K562 (cell line): ENCODE results near the gene CAPN2. TPM values are rescaled to one million over a fixed set of nuclear protein-coding genes. Genes with fewer than 3 reads are reported as not detected.

Experiments
- ATAC-seq: fragments of 200-7000 bp; cut with Tn5 transposase; 3 replicates; pipeline ENCODE4 v1.9.1; 2020; ENCODE audit warnings: moderate library complexity
- BruUV-seq: library from RNA; stranded (reverse); fragments of 400-500 nt; replicated peaks from 2 replicates; lab custom pipeline; 2021; lab: Mats Ljungman, UMichigan
- CTCF ChIA-PET: fragments of 300-600 bp; formaldehyde crosslinking; extraction: SDS; loops from one replicate; lab custom pipeline; 2021; ENCODE audit warnings: low intra/inter-chr PET ratio; lab: Yijun Ruan, JAX
- POLR2A ChIA-PET: fragments of 300-600, 350-650 bp; sonication (Branson Sonifier 250); formaldehyde crosslinking; extraction: SDS; loops from one replicate; lab custom pipeline; 2021; ENCODE audit warnings: antibody characterized with exemption, inconsistent platforms; lab: Yijun Ruan, JAX
- DNase-seq, 4 experiments: peaks; one replicate each; pipeline versions ENCODE4 v3.0.0 to v3.0.0-alpha.2; 2011 to 2018; ENCODE audit warnings: low spot score in 3 of 4, mixed read lengths in 3 of 4; ENCODE audit errors: extremely low read depth in 1 of 4
- FAIRE-seq: peaks from 2 replicates; lab custom pipeline; 2011; peaks lifted over from hg19 to GRCh38; lab: Jason Lieb, UNC
- H2AFZ ChIP-seq: 2 replicates; pipeline ENCODE4 v1.6.0; 2011; ENCODE audit warnings: low read depth, low read length, control low read depth, inconsistent platforms
- H3K27ac ChIP-seq: fragments of 200-600 bp; 3 replicates; pipeline ENCODE4 v1.8.0; 2011; ENCODE audit warnings: low read depth, mild to moderate bottlenecking, control low read depth, inconsistent platforms, low read length, moderate library complexity, mixed read lengths; ENCODE audit errors: extremely low read depth
- H3K27me3 ChIP-seq, 2 experiments: fragments of 300-600 bp in 1 of 2; 2 replicates in 1 of 2; 3 replicates in 1 of 2; pipeline versions ENCODE4 v1.6.0 to v1.8.0; 2011; ENCODE audit warnings: inconsistent platforms in 2 of 2, low read length in 2 of 2, mild to moderate bottlenecking in 1 of 2, mixed read lengths in 1 of 2, moderate library complexity in 1 of 2; ENCODE audit not compliant: control insufficient read depth in 2 of 2, insufficient read depth in 2 of 2
- H3K36me3 ChIP-seq: fragments of 300-600 bp; 3 replicates; pipeline ENCODE4 v1.8.0; 2011; ENCODE audit warnings: mild to moderate bottlenecking, low read length, inconsistent platforms; ENCODE audit not compliant: control insufficient read depth, insufficient read depth
- H3K4me1 ChIP-seq, 2 experiments: fragments of 200-600 bp in 1 of 2; replicated peaks in 1 of 2; 2 replicates in 1 of 2; 3 replicates in 1 of 2; pipeline versions ENCODE4 v1.5.1 to v1.8.0; 2011; ENCODE audit warnings: inconsistent platforms in 2 of 2, low read length in 2 of 2, mild to moderate bottlenecking in 1 of 2, mixed read lengths in 1 of 2, moderate library complexity in 1 of 2; ENCODE audit not compliant: control insufficient read depth in 2 of 2, insufficient read depth in 2 of 2
- H3K4me2 ChIP-seq: 2 replicates; pipeline ENCODE4 v1.6.1; 2011; ENCODE audit warnings: low read length, control low read depth, inconsistent platforms, mixed read lengths; ENCODE audit not compliant: insufficient read depth
- H3K4me3 ChIP-seq: fragments of 200-600 bp; sonication (generic), shearing (Covaris generic); 2 replicates; pipeline ENCODE4 v1.5.1; 2016; ENCODE audit warnings: control low read depth, inconsistent platforms
- H3K79me2 ChIP-seq: fragments of 200-600 bp; 3 replicates; pipeline ENCODE4 v1.8.0; 2011; ENCODE audit warnings: low read length, inconsistent platforms; ENCODE audit not compliant: control insufficient read depth, insufficient read depth
- H3K9ac ChIP-seq, 2 experiments: 2 replicates each; pipeline versions ENCODE4 v1.6.0 to v1.6.1; 2011; ENCODE audit warnings: low read depth in 2 of 2, low read length in 2 of 2, control low read depth in 1 of 2, inconsistent platforms in 1 of 2, mild to moderate bottlenecking in 1 of 2, mixed read lengths in 1 of 2; ENCODE audit not compliant: insufficient read depth in 1 of 2
- H3K9me1 ChIP-seq: one replicate; pipeline ENCODE4 v1.6.0; 2011; ENCODE audit warnings: inconsistent platforms, mild to moderate bottlenecking, low read length, moderate library complexity; ENCODE audit not compliant: control insufficient read depth, insufficient read depth
- H3K9me3 ChIP-seq: replicated peaks from 2 replicates; pipeline ENCODE4 v1.5.1; 2011; ENCODE audit warnings: low read depth, low read length, inconsistent platforms; ENCODE audit not compliant: control insufficient read depth, insufficient read depth
- H4K20me1 ChIP-seq: replicated peaks from 2 replicates; pipeline ENCODE4 v1.6.1; 2011; ENCODE audit warnings: low read length, inconsistent platforms, mixed read lengths; ENCODE audit not compliant: control insufficient read depth, insufficient read depth
- BCL6 ChIP-seq: fragments of 250-450 bp; sonication (Bioruptor Pico); IDR thresholded peaks from 2 replicates; pipeline ENCODE4 v1.4.0; 2020
- DIDO1 ChIP-seq: fragments of 450-650 bp; IDR thresholded peaks from 2 replicates; pipeline ENCODE4 v1.6.1; 2016; ENCODE audit warnings: low read depth, missing biosample characterization, missing genetic modification characterization
- E2F3 ChIP-seq: fragments of 250-450 bp; sonication (Bioruptor Pico); IDR thresholded peaks from 2 replicates; pipeline ENCODE4 v1.4.0; 2020; ENCODE audit warnings: mild to moderate bottlenecking
- ELF4 ChIP-seq: fragments of 450-650 bp; formaldehyde crosslinking; IDR thresholded peaks from 2 replicates; pipeline ENCODE4 v1.4.0; 2022; ENCODE audit warnings: missing genetic modification characterization
- IRF9 ChIP-seq: fragments of 450-650 bp; IDR thresholded peaks from 2 replicates; pipeline ENCODE4 v1.6.1; 2016; ENCODE audit warnings: missing biosample characterization, missing genetic modification characterization
- MAFK ChIP-seq: IDR thresholded peaks from 2 replicates; pipeline ENCODE4 v1.6.1; 2011; ENCODE audit warnings: low read length, improper control_type of control experiment
- MLLT1 ChIP-seq, 2 experiments: fragments of 450-650 bp; IDR thresholded peaks; 2 replicates each; pipeline ENCODE4 v1.6.1; 2016
- OTX1 ChIP-seq: fragments of 450-650 bp; formaldehyde crosslinking; IDR thresholded peaks from 2 replicates; pipeline ENCODE4 v1.4.0; 2022; ENCODE audit warnings: mild to moderate bottlenecking
- PATZ1 ChIP-seq: fragments of 250-450 bp; sonication (Bioruptor Pico); IDR thresholded peaks from 2 replicates; pipeline ENCODE4 v1.5.0; 2020; ENCODE audit warnings: mild to moderate bottlenecking, borderline replicate concordance
- POLR2A ChIP-seq: fragments of 450-650 bp; conservative IDR thresholded peaks from 2 replicates; pipeline ENCODE4 v1.6.1; 2016
- PPARD ChIP-seq: fragments of 250-450 bp; sonication (Bioruptor Pico); IDR thresholded peaks from 2 replicates; pipeline ENCODE4 v1.8.0; 2022; ENCODE audit warnings: inconsistent platforms, mild to moderate bottlenecking, moderate library complexity
- PTRF ChIP-seq: fragments of 450-650 bp; IDR thresholded peaks from 2 replicates; pipeline ENCODE4 v1.6.1; 2016; ENCODE audit warnings: mild to moderate bottlenecking, missing genetic modification characterization, missing compliant biosample characterization
- SIN3B ChIP-seq: fragments of 450-650 bp; IDR thresholded peaks from 2 replicates; pipeline ENCODE4 v1.6.1; 2017; ENCODE audit warnings: low read depth, mild to moderate bottlenecking, moderate library complexity
- SIX5 ChIP-seq, 2 experiments: IDR thresholded peaks; 2 replicates each; pipeline ENCODE4 v1.6.1; 2011; ENCODE audit warnings: low read length in 2 of 2, borderline replicate concordance in 1 of 2, low read depth in 1 of 2, mild to moderate bottlenecking in 1 of 2, moderate library complexity in 1 of 2; ENCODE audit not compliant: insufficient read depth in 1 of 2
- SMAD3 ChIP-seq: fragments of 450-650 bp; formaldehyde crosslinking; conservative IDR thresholded peaks from 2 replicates; pipeline ENCODE4 v1.4.0; 2020; ENCODE audit warnings: mild to moderate bottlenecking
- STAT5A ChIP-seq: IDR thresholded peaks from 2 replicates; pipeline ENCODE4 v1.6.1; 2012; ENCODE audit warnings: low read length, inconsistent platforms, borderline replicate concordance
- TBL1XR1 ChIP-seq, 2 experiments: IDR thresholded peaks; 2 replicates each; pipeline ENCODE4 v1.6.1; 2012; ENCODE audit warnings: improper control_type of control experiment in 2 of 2, low read length in 2 of 2, mild to moderate bottlenecking in 1 of 2
- THRAP3 ChIP-seq: fragments of 450-650 bp; IDR thresholded peaks from 2 replicates; pipeline ENCODE4 v1.6.1; 2016; ENCODE audit warnings: mild to moderate bottlenecking, inconsistent platforms, borderline replicate concordance
- ZNF174 ChIP-seq: fragments of 250-450 bp; sonication (Bioruptor Pico); IDR thresholded peaks from 2 replicates; pipeline ENCODE4 v1.4.0; 2020; ENCODE audit warnings: mild to moderate bottlenecking
- ZNF324 ChIP-seq: fragments of 250-450 bp; sonication (Bioruptor Pico); IDR thresholded peaks from 2 replicates; pipeline ENCODE4 v1.4.0; 2020; ENCODE audit warnings: mild to moderate bottlenecking
- ZNF584 ChIP-seq: fragments of 200-800 bp; sonication (Bioruptor generic); IDR thresholded peaks from 2 replicates; pipeline ENCODE4 v1.6.1; 2016; ENCODE audit warnings: low read depth, mild to moderate bottlenecking, missing genetic modification characterization, missing compliant biosample characterization
- WGBS: fragments of 100-300 bp; shearing (Covaris generic); methylation state at CpG from one replicate; pipeline ENCODE4 v1.1.6; 2016; ENCODE audit warnings: low coverage, mixed read lengths; ENCODE audit not compliant: insufficient coverage; ENCODE audit errors: missing lambda C conversion rate; 5-methylcytosine and 5-hydroxymethylcytosine counted together
- in situ Hi-C: fragments of 300-500 bp; cut with MboI; formaldehyde crosslinking; loops from 4 replicates; pipeline ENCODE4 v1.15.0; 2018; ENCODE audit warnings: inconsistent platforms, mixed read lengths
- intact Hi-C: fragments of 100-400 bp; cut with micrococcal nuclease; formaldehyde crosslinking; loops from 2 replicates; pipeline ENCODE4 v1.14.2; 2022
- polyA plus RNA-seq, 8 experiments: library from polyadenylated mRNA; depleted of rRNA in 4 of 8; stranded (reverse) in 5 of 8; unstranded in 3 of 8; fragments of >200 nt; fragmentation: Nextera tagmentation in 2 of 8; fragmentation: Illumina TruSeq in 1 of 8; extraction: Ambion mirVana in 2 of 8; extraction: Trizol in 1 of 8; gene quantifications; 2 replicates each; pipeline versions ENCODE4 v1.2.1 to v1.2.3, GENCODE V29; 2011 to 2014; ENCODE audit warnings: inconsistent platforms in 1 of 8, missing spikeins in 1 of 8
- total RNA-seq, 7 experiments: library from RNA; depleted of rRNA in 6 of 7; stranded (reverse); fragments of >200 nt in 6 of 7; fragmentation: Illumina TruSeq in 2 of 7; extraction: Trizol in 2 of 7; gene quantifications; 2 replicates each; pipeline versions ENCODE4 v1.2.1 to v1.2.3, GENCODE V29; 2011 to 2021; ENCODE audit warnings: low replicate concordance in 1 of 7

CAPN2 gene
- total and polyA plus RNA-seq, 9 of the 15 experiments (the other 6 are each of a cell fraction or from before 2014, with no cell fraction given) = 24.6 to 157 (median 101) TPM

GRCh38 chr1:223771469-223771813 lies 59.1 kb downstream of the CAPN2 start:
- Histone ChIP-seq H3K4me2 (peak overlapping the region; percentile 67), H3K4me1 (peaks cover 22 to 56% of the 10 kb centered on the region in 2 experiments), H2AFZ (peak overlapping the region; percentile 66), H3K9me3 (0 out of 2 replicates have a peak, but pooled peaks cover 2% of the 10 kb centered on the region), H3K9me1 (no peaks in the 10 kb centered on the region), H3K9ac (peak overlapping the region; percentile 7 to 71; a peak in 3 of 4 replicates), H3K36me3 (peaks cover 76% of the 10 kb centered on the region), H4K20me1 (no peaks in the 10 kb centered on the region), H3K4me3 (no peak overlapping the region), H3K27me3 (no peaks in the 10 kb centered on the region), H3K79me2 (peaks cover 22% of the 10 kb centered on the region; the same call in 2 of the 3 replicates), H3K27ac (peak overlapping the region; percentile 93)
- in situ Hi-C loops (no loop called here), intact Hi-C loops (no loop called here)
- DNase-seq (no peak), ATAC-seq (peak; percentile 2), FAIRE-seq (peak; percentile 11)
- WGBS = 30% methylated on average over 2 of the region's 2 CpGs
- POLR2A ChIA-PET = interaction anchor here (1.0 to 9.8 kb wide), 16 partner anchors 9 to 313 kb away, joined by 3 to 75 read pairs (median 6); partner anchors contain the start of gene TP53BP2
- CTCF ChIA-PET = no interaction called here
- BruUV-seq = no TSS peak
- TF ChIP-seq PTRF (tag) (no peak), ZNF174 (0 out of 2 replicates have a peak, but pooled peaks have one; percentile 7), SIX5 (IDR thresholded peaks at IDR 0.05; ENCODE audit: borderline replicate concordance in 1 of 2, insufficient read depth in 1 of 2, low read depth in 1 of 2, low read length in 2 of 2) (no peak), OTX1 (CRISPR knock-in tag) (0 out of 2 replicates have a peak, but pooled peaks have one; percentile 14), IRF9 (tag) (no peak), POLR2A (0 out of 2 replicates have a peak, but pooled peaks have one; percentile 4), SMAD3 (0 out of 2 replicates have a peak, but pooled peaks have one; percentile 30), ZNF324 (CRISPR knock-in tag) (no peak), BCL6 (CRISPR knock-in tag) (no peak), PPARD (CRISPR knock-in tag) (no peak), STAT5A (no peak), E2F3 (no peak), ELF4 (CRISPR knock-in tag) (0 out of 2 replicates have a peak, but pooled peaks have one; percentile 17), ZNF584 (CRISPR knock-in tag) (no peak), THRAP3 (no peak), PATZ1 (CRISPR knock-in tag) (no peak), SIN3B (no peak), TBL1XR1 (IDR thresholded peaks at IDR 0.05; ENCODE audit: low read length in 2 of 2) (no peak), MAFK (no peak), DIDO1 (tag) (peak; percentile 62), MLLT1 (IDR thresholded peaks at IDR 0.05) (0 out of 4 replicates have a peak, but pooled peaks of 1 of the 2 experiments have one; percentile 17)
